Measurements from ENCODE around the gene PSTPIP1. TPM values are rescaled to one million over a fixed set of nuclear protein-coding genes. Genes with fewer than 3 reads are reported as not detected.

Gene PSTPIP1
- total RNA-seq, 4 donors from 2014 or later = 0.57 to 9.9 (median 5.3) TPM

GRCh38 chr15:77052556-77052955 lies 57.6 kb downstream of the PSTPIP1 start:
- TF ChIP-seq CTCF (IDR thresholded peaks at IDR 0.05) = no peak
- Histone ChIP-seq H3K27me3 (no peaks in the 10 kb centered on the region), H3K27ac (no peak overlapping the region), H3K9me3 (no peaks in the 10 kb centered on the region), H3K36me3 (peaks cover 0 to 22% (median 6%) of the 10 kb centered on the region in 3 donors), H3K4me3 (no peak overlapping the region), H3K4me1 (peaks cover 0 to 13% (median 0%) of the 10 kb centered on the region in 3 donors)
- WGBS, 2 donors = 48 to 53% methylated on average over 2 of the region's 2 CpGs
- DNase-seq = no peak
- intact Hi-C loops (cut with DNase I) = no loop called here

GRCh38 chr15:77053709-77054108 lies 58.8 kb downstream of the PSTPIP1 start:
- Histone ChIP-seq H3K36me3 (peaks cover 0 to 22% (median 6%) of the 10 kb centered on the region in 3 donors), H3K27ac (no peak overlapping the region), H3K9me3 (no peaks in the 10 kb centered on the region), H3K27me3 (no peaks in the 10 kb centered on the region), H3K4me1 (peaks cover 0 to 13% (median 0%) of the 10 kb centered on the region in 3 donors), H3K4me3 (no peak overlapping the region)
- no peak for DNase-seq
- WGBS, 2 donors = 97 to 98% methylated on average over 2 of the region's 2 CpGs
- intact Hi-C loops (cut with DNase I) = no loop called here
- no peak for TF ChIP-seq POLR2A (IDR thresholded peaks at IDR 0.05)
- no peak for TF ChIP-seq CTCF (IDR thresholded peaks at IDR 0.05)

GRCh38 chr15:77057072-77057471 lies 62.1 kb downstream of the PSTPIP1 start:
- Histone ChIP-seq H3K9me3 (no peaks in the 10 kb centered on the region), H3K27me3 (no peaks in the 10 kb centered on the region), H3K4me3 (no peak overlapping the region), H3K4me1 (peaks cover 0 to 39% (median 15%) of the 10 kb centered on the region in 3 donors), H3K36me3 (peaks cover 0 to 7% (median 0%) of the 10 kb centered on the region in 3 donors), H3K27ac (no peak overlapping the region)
- intact Hi-C loops (cut with DNase I) = no loop called here
- TF ChIP-seq CTCF (IDR thresholded peaks at IDR 0.05) (no peak), POLR2A (IDR thresholded peaks at IDR 0.05) (no peak)
- no peak for DNase-seq
- 83 to 92% methylated on average over 1 of the region's 1 CpG for WGBS, 2 donors

- Histone ChIP-seq H3K27me3 (no peaks in the 10 kb centered on the region), H3K4me1 (peaks cover 0 to 36% (median 15%) of the 10 kb centered on the region in 3 donors), H3K27ac (no peak overlapping the region), H3K9me3 (no peaks in the 10 kb centered on the region), H3K36me3 (peaks cover 0 to under 1% (median 0%) of the 10 kb centered on the region in 3 donors), H3K4me3 (no peak overlapping the region)
- 90 to 91% methylated on average over 4 of the region's 4 CpGs for WGBS, 2 donors
- intact Hi-C loops (cut with DNase I) = no loop called here
- no peak for DNase-seq
- TF ChIP-seq POLR2A (IDR thresholded peaks at IDR 0.05) (no peak), CTCF (IDR thresholded peaks at IDR 0.05) (no peak)
These were observed 62.8 kb downstream of the PSTPIP1 start for GRCh38 chr15:77057685-77058084.

GRCh38 chr15:77058468-77058867 lies 63.5 kb downstream of the PSTPIP1 start:
- Histone ChIP-seq H3K27ac (no peak overlapping the region), H3K36me3 (no peaks in the 10 kb centered on the region), H3K4me1 (peaks cover 0 to 33% (median 15%) of the 10 kb centered on the region in 3 donors), H3K9me3 (no peaks in the 10 kb centered on the region), H3K27me3 (no peaks in the 10 kb centered on the region), H3K4me3 (no peak overlapping the region)
- 92 to 98% methylated on average over 4 of the region's 4 CpGs for whole genome bisulfite sequencing, 2 donors
- no peak for TF ChIP-seq CTCF (IDR thresholded peaks at IDR 0.05)
- no peak for TF ChIP-seq POLR2A (IDR thresholded peaks at IDR 0.05)
- intact Hi-C loops (cut with DNase I) = no loop called here
- DNase-seq = no peak

Measured in esophagus squamous epithelium (tissue), 5 donors.